ENCODE measurements around the gene CCDC126. TPM values are rescaled to one million over a fixed set of nuclear protein-coding genes. Genes with fewer than 3 reads are reported as not detected.

The CCDC126 gene
- total RNA-seq, 1 donor, result 8.5 TPM

DNA sequence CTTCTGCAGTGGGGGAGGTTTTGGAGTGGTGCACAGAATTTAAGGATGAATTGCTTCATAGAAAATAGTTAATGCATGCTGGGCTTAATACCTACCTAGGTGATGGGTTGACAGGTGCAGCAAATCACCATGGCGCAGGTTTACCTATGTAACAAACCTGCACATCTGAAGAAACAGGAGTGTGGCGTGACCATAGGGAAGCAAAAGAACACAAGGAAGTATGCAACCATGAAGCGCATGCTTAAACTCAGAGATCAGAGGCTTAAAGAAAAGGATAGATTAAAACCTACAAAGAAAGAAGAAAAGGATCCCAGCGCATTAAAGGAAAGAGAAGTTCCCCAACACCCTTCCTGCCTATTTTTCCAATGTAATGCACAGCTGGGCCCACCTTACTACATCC is 22.0 kb downstream of the CCDC126 start:
- no peak for DNase-seq (ENCODE audit: low read depth)
- no peak overlapping the region for H3K4me3 ChIP-seq (ENCODE audit: low read depth, low read length)
- TF ChIP-seq, protein P1, sequence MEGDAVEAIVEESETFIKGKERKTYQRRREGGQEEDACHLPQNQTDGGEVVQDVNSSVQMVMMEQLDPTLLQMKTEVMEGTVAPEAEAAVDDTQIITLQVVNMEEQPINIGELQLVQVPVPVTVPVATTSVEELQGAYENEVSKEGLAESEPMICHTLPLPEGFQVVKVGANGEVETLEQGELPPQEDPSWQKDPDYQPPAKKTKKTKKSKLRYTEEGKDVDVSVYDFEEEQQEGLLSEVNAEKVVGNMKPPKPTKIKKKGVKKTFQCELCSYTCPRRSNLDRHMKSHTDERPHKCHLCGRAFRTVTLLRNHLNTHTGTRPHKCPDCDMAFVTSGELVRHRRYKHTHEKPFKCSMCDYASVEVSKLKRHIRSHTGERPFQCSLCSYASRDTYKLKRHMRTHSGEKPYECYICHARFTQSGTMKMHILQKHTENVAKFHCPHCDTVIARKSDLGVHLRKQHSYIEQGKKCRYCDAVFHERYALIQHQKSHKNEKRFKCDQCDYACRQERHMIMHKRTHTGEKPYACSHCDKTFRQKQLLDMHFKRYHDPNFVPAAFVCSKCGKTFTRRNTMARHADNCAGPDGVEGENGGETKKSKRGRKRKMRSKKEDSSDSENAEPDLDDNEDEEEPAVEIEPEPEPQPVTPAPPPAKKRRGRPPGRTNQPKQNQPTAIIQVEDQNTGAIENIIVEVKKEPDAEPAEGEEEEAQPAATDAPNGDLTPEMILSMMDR (IDR thresholded peaks at IDR 0.05; ENCODE audit: insufficient read depth, low read length), result no peak

DNA sequence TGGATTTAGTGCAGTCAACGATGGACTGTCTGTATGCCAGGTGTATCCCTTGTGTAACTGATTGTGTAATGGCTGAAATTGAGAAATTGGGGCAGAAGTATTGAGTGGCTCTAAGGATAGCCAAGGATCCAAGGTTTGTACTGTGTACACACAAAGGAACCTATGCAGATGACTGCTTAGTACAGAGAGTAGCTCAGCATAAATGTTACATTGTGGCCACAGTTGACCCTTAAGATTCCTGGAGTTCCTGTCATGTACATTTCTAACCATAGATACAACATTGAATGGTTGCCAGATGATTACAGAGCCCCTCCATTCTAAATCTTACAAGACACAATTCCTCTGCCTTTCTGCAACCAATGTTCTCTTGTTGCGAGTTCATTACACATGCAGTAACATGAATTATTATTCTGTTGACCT is 25.3 kb downstream of the CCDC126 start:
- TF ChIP-seq, protein P1 (IDR thresholded peaks at IDR 0.05; ENCODE audit: insufficient read depth, low read length), result no peak
- DNase-seq (ENCODE audit: low read depth), result peak; percentile 8
- H3K4me3 ChIP-seq (ENCODE audit: low read depth, low read length), result no peak overlapping the region

DNA sequence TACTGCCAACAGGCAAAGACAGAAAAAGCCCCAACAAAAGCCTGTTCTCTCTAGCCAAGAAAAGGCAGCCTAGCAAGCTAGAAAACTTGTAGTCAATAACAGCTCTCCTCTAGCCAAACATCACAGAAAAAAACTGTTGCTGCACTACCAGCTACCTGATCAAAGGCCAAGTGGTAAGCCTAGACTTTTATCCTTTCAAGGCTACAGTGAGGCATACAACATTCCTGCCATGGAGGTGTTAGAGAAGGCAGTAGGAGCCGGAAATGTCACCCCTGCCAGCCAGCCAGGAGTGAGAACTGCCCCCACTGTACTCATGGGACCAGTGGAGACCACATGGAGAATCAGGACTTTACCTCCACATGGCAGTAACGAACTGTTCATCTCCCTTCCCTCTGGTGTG is 31.2 kb downstream of the CCDC126 start:
- no peak for DNase-seq (ENCODE audit: low read depth)
- H3K4me3 ChIP-seq (ENCODE audit: low read depth, low read length), result no peak overlapping the region
- TF ChIP-seq, protein P1 (IDR thresholded peaks at IDR 0.05; ENCODE audit: insufficient read depth, low read length), result no peak

DNA sequence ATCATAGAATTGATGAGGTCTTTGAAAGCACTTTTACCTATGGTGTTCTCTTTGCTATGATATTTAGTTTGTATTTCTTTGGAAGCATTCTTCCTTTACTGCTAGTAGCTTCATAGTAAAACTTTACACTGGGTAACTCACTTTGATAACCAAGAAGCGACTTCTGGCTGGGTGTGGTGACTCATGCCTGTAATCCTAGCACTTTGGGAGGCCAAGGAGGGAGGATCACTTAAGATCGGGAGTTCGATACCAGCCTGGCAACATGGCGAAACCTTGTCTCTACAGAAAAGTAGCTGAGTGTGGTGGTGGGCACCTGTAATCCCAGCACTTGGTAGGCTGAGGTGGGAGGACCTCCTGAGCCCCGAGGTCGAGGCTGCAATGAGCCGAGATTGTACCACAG is 36.2 kb downstream of the CCDC126 start:
- no peak overlapping the region for H3K4me3 ChIP-seq (ENCODE audit: low read depth, low read length)
- TF ChIP-seq, protein P1 (IDR thresholded peaks at IDR 0.05; ENCODE audit: insufficient read depth, low read length), result no peak
- no peak for DNase-seq (ENCODE audit: low read depth)

DNA sequence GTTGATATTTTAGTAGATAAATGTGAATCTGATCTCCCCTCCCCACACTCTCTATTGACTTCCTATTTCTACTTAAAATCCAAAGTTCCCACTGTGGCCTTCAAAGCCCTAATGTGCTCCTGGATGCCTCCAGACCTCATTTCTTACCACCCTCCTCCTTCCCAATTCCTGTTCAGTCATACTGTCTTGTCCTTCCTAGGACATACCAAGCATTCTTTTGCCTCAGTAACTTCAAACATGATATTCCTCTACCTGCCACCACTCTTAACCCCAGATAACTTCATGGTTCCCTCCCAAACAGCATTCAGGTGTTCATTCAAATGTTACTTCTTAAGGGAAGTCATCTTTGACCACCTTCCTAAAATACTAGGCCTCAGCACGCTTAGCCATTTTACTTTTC is 48.6 kb downstream of the CCDC126 start:
- no peak overlapping the region for H3K4me3 ChIP-seq (ENCODE audit: low read depth, low read length)
- DNase-seq (ENCODE audit: low read depth), result no peak
- TF ChIP-seq, protein P1 (IDR thresholded peaks at IDR 0.05; ENCODE audit: insufficient read depth, low read length), result no peak

DNA sequence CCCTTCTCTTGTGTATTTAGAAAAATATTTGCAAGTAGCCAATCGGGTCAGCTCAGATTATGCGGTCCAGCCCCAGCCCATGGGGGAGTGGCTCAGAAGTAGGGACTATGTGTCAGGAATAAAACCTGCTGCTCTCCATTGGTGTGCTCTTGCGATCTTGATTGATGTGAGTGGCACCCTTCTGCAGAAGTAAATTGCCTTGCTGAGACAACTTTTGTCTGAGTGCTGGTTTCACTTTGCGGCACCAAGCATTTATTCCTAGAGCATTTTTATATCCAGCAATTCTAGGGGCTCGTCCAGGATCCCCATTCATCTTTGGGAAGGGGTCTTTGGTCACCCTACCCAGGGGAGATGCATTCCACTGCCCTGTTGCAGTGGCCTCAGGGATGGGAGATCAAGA is 56.8 kb downstream of the CCDC126 start:
- no peak for DNase-seq (ENCODE audit: low read depth)
- H3K4me3 ChIP-seq (ENCODE audit: low read depth, low read length), result no peak overlapping the region
- TF ChIP-seq, protein P1 (IDR thresholded peaks at IDR 0.05; ENCODE audit: insufficient read depth, low read length), result no peak

DNA sequence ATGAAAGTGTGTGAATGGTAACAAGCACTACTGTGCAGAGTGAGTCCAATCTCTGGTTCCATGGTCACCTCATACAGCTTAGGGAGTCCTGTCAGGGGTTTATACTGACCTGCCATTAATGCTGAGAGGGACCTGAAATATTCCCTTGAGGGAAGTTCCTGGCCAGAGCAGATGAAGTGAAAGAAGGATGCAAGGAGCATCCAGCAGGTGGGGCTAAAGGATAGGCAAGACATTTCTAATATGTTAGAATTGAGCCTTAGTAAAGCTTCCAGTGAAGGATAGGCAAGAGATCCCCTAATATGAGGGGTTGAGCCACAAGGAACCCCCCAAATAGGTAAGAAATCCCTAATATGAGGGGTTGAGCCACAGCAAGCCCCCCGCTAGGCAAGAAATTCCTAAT is 57.3 kb downstream of the CCDC126 start:
- H3K4me3 ChIP-seq (ENCODE audit: low read depth, low read length), result no peak overlapping the region
- TF ChIP-seq, protein P1 (IDR thresholded peaks at IDR 0.05; ENCODE audit: insufficient read depth, low read length), result peak; percentile 49
- peak; percentile 48 for DNase-seq (ENCODE audit: low read depth)
